Psoas muscle (tissue), 8 donors: ENCODE data around the gene MBLAC1. TPM values are rescaled to one million over a fixed set of nuclear protein-coding genes. Genes with fewer than 3 reads are reported as not detected.
A peak's percentile ranks its signal among the peaks of the same experiment; 100 is the strongest.

Experiments
- ATAC-seq, 4 donors: fragments of 200-7000 bp; cut with Tn5 transposase; one replicate each; pipeline ENCODE4 v1.9.1; 2020; ENCODE audit warnings: moderate library complexity in 3 of 4, mild to moderate bottlenecking in 2 of 4
- DNase-seq, 2 donors: peaks; one replicate each; pipeline ENCODE4 v3.0.0-alpha.2; 2020
- H3K27ac ChIP-seq: fragments of 200-600 bp; one replicate; pipeline ENCODE4 v1.8.0; 2022
- H3K27me3 ChIP-seq, 3 donors: fragments of 200-600 bp in 1 of 3; one replicate each; pipeline versions ENCODE4 v1.6.1 to v1.8.0; 2013 to 2022; ENCODE audit warnings: low read length in 2 of 3, mild to moderate bottlenecking in 2 of 3, moderate library complexity in 1 of 3; ENCODE audit not compliant: insufficient read depth in 3 of 3
- H3K36me3 ChIP-seq, 2 donors: fragments of 200-600 bp in 1 of 2; one replicate each; pipeline versions ENCODE4 v1.6.1 to v1.8.0; 2013 to 2022; ENCODE audit warnings: low read depth in 1 of 2, mild to moderate bottlenecking in 1 of 2, moderate library complexity in 1 of 2; ENCODE audit not compliant: insufficient read depth in 1 of 2
- H3K4me1 ChIP-seq: fragments of 200-600 bp; one replicate; pipeline ENCODE4 v1.8.0; 2022
- H3K4me3 ChIP-seq: fragments of 200-600 bp; one replicate; pipeline ENCODE4 v1.8.0; 2022; ENCODE audit warnings: mild to moderate bottlenecking
- H3K9me3 ChIP-seq: fragments of 200-600 bp; one replicate; pipeline ENCODE4 v1.8.0; 2022
- WGBS, 3 donors: extraction: QIAGEN DNeasy Blood & Tissue Kit; methylation state at CpG; one replicate each; pipeline versions ENCODE4 v1.1.6 to v1.1.7; 2013; 5-methylcytosine and 5-hydroxymethylcytosine counted together
- intact Hi-C, 2 donors: fragments of 100-400 bp; cut with DNase I; formaldehyde crosslinking; loops; one replicate each; pipeline versions ENCODE4 v1.11.0 to v1.14.2; 2022
- polyA plus RNA-seq, 3 donors: library from polyadenylated mRNA; stranded (reverse); fragments of 200-250 nt; gene quantifications; one replicate each; pipeline ENCODE4 v1.2.3, GENCODE V29; 2013
- total RNA-seq, 4 donors: library from RNA; stranded (reverse); fragmentation: NEBNext Ultra II Directional in 2 of 4; extraction: Animal tissue kit (Norgen Biotek cat#: 25700) in 2 of 4; gene quantifications; one replicate each; pipeline versions ENCODE4 v1.2.1 to v1.2.4, GENCODE V29; 2021 to 2023
- TF ChIP-seq, protein P1 (sequence below): fragments of 200-600 bp; IDR thresholded peaks from one replicate; pipeline ENCODE4 v1.8.0; 2022; ENCODE audit warnings: antibody characterized with exemption
- donor health status: healthy with polysubstance abuse.
- donor health status: DM: no; HTN: no; CAD: no; lungs with moderate emphysema.
- donor health status: Bipolar disorder and iron deficiency.
- donor health status: healthy.
- donor health status: DM: yes; HTN: yes; CAD: no.
- donor health status: DM: no; HTN: no; CAD: no.
- donor health status: DM: no; HTN: no; CAD: no.
- donor health status: DM: yes; HTN: yes; CAD: no.

MBLAC1 gene
- total and polyA plus RNA-seq, 7 donors = 0.91 to 3.8 (median 2.0) TPM

DNA sequence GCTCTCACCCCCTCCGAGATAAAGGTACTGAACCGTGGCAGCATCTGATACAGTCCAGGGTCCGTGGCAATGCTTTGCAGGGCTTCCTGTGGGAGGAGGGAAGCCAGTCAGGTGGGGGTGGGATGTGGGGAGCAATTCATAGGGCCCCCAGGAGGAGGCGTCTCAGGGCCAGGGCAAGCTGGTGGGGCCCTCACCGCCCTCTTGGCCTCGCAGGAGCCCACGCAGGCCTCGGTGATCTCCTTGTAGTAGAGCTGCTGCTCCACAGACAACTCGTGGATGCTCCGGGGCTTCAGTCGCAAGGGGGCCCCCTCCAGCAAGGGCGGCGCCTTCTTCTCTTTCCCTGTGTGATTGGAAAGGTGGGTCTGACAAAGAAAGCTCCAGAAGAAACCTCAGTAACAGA is 14.9 kb upstream of the MBLAC1 start:
- TF ChIP-seq, protein P1, sequence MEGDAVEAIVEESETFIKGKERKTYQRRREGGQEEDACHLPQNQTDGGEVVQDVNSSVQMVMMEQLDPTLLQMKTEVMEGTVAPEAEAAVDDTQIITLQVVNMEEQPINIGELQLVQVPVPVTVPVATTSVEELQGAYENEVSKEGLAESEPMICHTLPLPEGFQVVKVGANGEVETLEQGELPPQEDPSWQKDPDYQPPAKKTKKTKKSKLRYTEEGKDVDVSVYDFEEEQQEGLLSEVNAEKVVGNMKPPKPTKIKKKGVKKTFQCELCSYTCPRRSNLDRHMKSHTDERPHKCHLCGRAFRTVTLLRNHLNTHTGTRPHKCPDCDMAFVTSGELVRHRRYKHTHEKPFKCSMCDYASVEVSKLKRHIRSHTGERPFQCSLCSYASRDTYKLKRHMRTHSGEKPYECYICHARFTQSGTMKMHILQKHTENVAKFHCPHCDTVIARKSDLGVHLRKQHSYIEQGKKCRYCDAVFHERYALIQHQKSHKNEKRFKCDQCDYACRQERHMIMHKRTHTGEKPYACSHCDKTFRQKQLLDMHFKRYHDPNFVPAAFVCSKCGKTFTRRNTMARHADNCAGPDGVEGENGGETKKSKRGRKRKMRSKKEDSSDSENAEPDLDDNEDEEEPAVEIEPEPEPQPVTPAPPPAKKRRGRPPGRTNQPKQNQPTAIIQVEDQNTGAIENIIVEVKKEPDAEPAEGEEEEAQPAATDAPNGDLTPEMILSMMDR = no peak
- H3K27me3 ChIP-seq = no peaks in the 10 kb centered on the region
- WGBS, 3 donors = 89 to 93% (median 89%) methylated on average over 13 of the region's 13 CpGs
- H3K4me3 ChIP-seq = no peak overlapping the region
- H3K36me3 ChIP-seq = peaks cover 0 to 74% of the 10 kb centered on the region in 2 donors
- intact Hi-C loops = no loop called here
- ATAC-seq (no peak), DNase-seq (no peak)
- no peak overlapping the region for H3K27ac ChIP-seq
- no peaks in the 10 kb centered on the region for H3K9me3 ChIP-seq
- H3K4me1 ChIP-seq = no peaks in the 10 kb centered on the region

DNA sequence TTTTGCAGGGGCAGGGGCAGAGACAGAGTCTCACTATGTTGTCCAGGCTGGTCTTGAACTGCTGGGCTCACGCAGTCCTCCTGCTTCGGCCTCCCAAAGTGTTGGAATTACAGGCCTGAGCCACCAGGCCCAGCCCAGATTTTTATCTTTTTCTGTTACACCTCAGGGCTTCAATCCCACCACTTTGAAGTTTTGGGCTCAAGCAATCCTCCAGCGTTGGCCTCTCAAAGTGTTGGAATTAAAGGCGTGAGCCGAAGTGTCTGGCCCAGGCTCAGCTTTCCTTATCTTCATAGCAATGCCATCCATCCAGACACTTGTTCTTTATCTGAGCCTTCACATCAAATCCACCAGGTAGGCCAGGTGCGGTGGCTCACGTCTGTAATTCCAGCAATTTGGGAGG is 11.7 kb upstream of the MBLAC1 start:
- Histone ChIP-seq H3K4me1 (peaks cover 7% of the 10 kb centered on the region), H3K36me3 (peaks cover 0 to 43% of the 10 kb centered on the region in 2 donors), H3K27me3 (no peaks in the 10 kb centered on the region), H3K9me3 (no peaks in the 10 kb centered on the region), H3K4me3 (no peak overlapping the region), H3K27ac (no peak overlapping the region)
- DNase-seq (no peak), ATAC-seq (no peak)
- TF ChIP-seq, protein P1 = no peak
- intact Hi-C loops = no loop called here
- 92 to 96% (median 96%) methylated on average over 7 of the region's 7 CpGs for WGBS, 3 donors

DNA sequence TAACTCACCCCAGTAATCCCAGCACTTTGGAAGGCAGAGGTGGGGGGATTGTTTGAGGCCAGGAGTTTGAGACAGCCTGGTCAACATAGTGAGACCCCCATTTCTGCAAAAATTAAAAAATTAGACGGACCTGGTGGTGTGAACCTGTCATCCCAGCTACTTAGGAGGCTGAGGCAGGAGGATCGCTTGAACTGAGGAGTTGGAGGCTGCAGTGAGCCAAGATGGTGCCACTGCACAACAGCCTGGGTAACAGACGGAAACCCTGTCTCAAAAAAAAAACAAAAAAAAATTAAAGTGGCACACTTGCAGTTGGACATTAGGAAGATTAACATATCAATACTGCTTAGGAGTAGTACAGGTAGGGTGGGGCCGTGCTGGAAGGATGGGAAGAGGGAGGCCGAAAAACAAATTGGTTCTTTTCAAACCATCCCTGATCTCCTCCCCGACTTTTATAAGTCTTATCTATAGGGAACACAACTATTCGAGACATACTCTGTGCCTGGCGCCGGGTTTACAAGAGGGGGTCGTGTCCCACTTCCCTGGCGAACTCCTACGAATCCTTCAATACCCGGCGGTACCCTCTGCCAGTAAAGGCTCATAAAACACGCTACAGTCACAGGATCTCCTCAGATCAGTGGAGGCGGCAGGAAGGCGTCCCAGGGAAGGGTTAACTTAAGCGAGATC is 8.2 kb upstream of the MBLAC1 start:
- intact Hi-C loops = loop anchor here in 1 of 2 donors (1.0 kb wide), 1 partner anchor 17 kb away; the partner anchor contains the start of genes AP4M1 and MCM7
- Histone ChIP-seq H3K9me3 (no peaks in the 10 kb centered on the region), H3K4me3 (peak overlapping the region; percentile 84), H3K36me3 (peaks cover 0 to 13% of the 10 kb centered on the region in 2 donors), H3K27me3 (no peaks in the 10 kb centered on the region), H3K27ac (peak overlapping the region; percentile 91), H3K4me1 (peaks cover 16% of the 10 kb centered on the region)
- TF ChIP-seq, protein P1 = no peak
- ATAC-seq (no peak), DNase-seq (no peak)
- WGBS, 3 donors = 19 to 25% (median 20%) methylated on average over 18 of the region's 18 CpGs

DNA sequence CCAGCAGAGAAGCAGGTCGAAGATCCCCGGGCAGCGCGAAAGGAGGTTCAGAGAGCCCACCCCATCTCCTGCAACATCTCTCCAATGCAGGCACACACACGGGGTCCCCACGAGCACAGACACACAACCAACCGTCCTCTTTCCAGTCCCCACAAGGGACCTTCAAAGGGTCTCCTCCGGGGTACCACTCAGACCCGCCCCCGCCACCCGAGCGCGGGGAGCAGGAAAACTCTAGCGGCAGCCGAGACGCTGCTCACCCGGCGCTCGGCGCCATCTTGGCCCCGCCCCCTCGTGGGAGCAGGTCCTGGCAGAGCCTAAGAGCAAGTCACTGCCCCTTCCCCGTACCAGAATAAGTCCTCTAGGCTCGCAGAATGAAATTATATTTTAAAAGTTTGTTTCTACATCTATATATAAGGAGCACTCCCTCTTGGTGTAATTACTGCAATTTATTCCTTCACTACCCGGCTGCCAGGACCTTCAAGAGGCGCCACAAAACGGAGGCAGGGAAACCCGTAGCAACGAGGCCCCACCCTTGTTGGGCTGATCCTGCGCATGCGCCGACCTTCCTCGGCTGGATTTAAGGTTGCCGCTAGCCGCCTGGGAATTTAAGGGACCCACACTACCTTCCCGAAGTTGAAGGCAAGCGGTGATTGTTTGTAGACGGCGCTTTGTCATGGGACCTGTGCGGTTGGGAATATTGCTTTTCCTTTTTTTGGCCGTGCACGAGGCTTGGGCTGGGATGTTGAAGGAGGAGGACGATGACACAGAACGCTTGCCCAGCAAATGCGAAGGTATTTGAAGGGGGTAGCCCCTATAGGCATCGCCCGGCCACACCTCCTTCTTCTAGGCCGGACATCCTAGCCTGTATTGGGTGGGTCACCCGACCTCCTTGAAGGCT is 7.4 kb upstream of the MBLAC1 start, which contains the start of the genes CNPY4 and TAF6:
TSS of gene CNPY4 (plus strand) at position 563 of the 898 bp plus-strand sequence. CDS start at position 674, 111 bp downstream.
TSS of gene TAF6 (minus strand) at position 287 of the 898 bp plus-strand sequence. CDS start 5,149 bp downstream, outside the sequence.
- H3K36me3 ChIP-seq = peaks cover 0 to 5% of the 10 kb centered on the region in 2 donors
- H3K9me3 ChIP-seq = no peaks in the 10 kb centered on the region
- DNase-seq (peak; percentile 95 to 99), ATAC-seq (peak; percentile 93 to 98 (median 95))
- WGBS, 3 donors = 0% methylated on average over 49 of the region's 49 CpGs
- H3K4me1 ChIP-seq = peaks cover 16% of the 10 kb centered on the region
- H3K27me3 ChIP-seq = no peaks in the 10 kb centered on the region
- intact Hi-C loops = loop anchor here in 1 of 2 donors (1.0 kb wide), 1 partner anchor 18 kb away; the partner anchor contains the start of genes AP4M1 and MCM7
- H3K4me3 ChIP-seq = peak within 1 kb of the TSS; percentile 84
- TF ChIP-seq, protein P1 = peak; percentile 10
- H3K27ac ChIP-seq = peak within 1 kb of the TSS; percentile 91
